ENCODE results near the gene CERKL.

The CERKL gene

DNA sequence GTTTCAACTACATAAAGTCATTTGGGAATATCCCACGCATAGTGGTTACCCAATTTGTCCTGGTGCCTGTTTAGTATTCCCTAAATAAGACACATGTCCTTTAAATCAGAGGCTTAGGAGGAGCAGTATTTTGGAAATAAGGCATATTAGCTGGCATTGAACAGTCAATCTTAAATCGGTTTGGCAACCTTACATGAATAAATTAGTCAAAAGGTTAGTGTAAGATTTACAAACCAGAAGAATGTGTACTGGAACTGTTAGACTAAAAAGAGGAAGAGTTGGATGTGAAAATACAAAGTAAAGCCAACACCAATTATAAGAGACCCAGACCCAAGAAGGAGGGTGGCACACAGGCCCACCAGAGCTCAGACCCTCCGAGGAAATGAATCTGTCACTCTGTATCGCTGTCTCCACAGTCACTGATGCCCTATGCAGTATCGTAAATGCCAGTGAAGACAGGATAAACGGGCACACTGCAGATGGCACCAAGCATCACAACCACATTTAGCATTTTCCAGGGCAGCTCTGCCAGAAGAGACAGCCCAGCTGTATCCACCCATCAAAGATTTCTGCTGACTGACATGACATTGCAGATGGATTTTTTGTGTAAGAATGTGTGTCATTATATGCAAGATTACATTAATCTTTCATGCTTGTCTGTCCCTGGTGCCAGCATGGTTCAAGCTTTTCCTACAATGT lies 90.4 kb downstream of the CERKL start:
- no peak overlapping the region for H3K4me3 ChIP-seq (ENCODE audit: severe bottlenecking)
- DNase-seq (ENCODE audit: low spot score): no peak
- TF ChIP-seq, protein P1, sequence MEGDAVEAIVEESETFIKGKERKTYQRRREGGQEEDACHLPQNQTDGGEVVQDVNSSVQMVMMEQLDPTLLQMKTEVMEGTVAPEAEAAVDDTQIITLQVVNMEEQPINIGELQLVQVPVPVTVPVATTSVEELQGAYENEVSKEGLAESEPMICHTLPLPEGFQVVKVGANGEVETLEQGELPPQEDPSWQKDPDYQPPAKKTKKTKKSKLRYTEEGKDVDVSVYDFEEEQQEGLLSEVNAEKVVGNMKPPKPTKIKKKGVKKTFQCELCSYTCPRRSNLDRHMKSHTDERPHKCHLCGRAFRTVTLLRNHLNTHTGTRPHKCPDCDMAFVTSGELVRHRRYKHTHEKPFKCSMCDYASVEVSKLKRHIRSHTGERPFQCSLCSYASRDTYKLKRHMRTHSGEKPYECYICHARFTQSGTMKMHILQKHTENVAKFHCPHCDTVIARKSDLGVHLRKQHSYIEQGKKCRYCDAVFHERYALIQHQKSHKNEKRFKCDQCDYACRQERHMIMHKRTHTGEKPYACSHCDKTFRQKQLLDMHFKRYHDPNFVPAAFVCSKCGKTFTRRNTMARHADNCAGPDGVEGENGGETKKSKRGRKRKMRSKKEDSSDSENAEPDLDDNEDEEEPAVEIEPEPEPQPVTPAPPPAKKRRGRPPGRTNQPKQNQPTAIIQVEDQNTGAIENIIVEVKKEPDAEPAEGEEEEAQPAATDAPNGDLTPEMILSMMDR (IDR thresholded peaks at IDR 0.05; ENCODE audit: poor library complexity, severe bottlenecking): no peak
- H3K36me3 ChIP-seq (ENCODE audit: low read depth): no peaks in the 10 kb centered on the region
- H3K27ac ChIP-seq (ENCODE audit: poor library complexity, severe bottlenecking): no peak overlapping the region
- H3K27me3 ChIP-seq (ENCODE audit: insufficient read depth, poor library complexity, severe bottlenecking): no peaks in the 10 kb centered on the region
- no peak for ATAC-seq (ENCODE audit: low read depth)
- peaks cover 4% of the 10 kb centered on the region for H3K4me1 ChIP-seq (ENCODE audit: insufficient read depth, poor library complexity, severe bottlenecking)
- H3K9me3 ChIP-seq (ENCODE audit: severe bottlenecking): no peaks in the 10 kb centered on the region

DNA sequence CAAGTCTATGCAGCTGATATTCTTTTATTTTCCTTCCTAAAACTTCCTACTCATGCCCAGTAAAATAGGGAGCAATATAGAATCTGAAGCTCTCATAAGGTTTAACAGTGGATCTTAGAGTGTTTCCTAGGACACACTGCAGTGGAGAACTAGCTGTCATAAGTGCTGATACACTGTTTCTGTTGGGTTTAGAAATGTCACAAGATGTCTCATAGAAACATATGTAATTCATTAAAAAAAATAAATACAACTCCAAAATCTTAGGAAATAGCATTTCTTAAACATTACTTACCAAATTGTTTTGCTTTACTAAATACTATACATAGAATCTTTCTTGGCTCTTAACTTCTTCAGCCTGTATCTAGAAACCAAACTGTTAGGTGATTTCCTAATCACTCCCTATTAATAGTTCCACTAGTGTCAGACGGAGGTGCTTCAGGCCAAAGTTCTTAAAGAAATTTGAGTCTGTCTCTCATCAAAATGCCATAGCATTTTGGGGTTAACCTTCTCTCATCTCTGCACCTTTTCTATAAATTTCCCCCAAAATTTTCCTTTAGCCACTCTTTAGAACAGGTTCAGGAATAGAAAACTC lies 93.7 kb downstream of the CERKL start:
- Histone ChIP-seq H3K9me3 (ENCODE audit: severe bottlenecking) (no peaks in the 10 kb centered on the region), H3K27me3 (ENCODE audit: insufficient read depth, poor library complexity, severe bottlenecking) (no peaks in the 10 kb centered on the region), H3K4me1 (ENCODE audit: insufficient read depth, poor library complexity, severe bottlenecking) (no peaks in the 10 kb centered on the region), H3K4me3 (ENCODE audit: severe bottlenecking) (no peak overlapping the region), H3K27ac (ENCODE audit: poor library complexity, severe bottlenecking) (no peak overlapping the region), H3K36me3 (ENCODE audit: low read depth) (no peaks in the 10 kb centered on the region)
- ATAC-seq (ENCODE audit: low read depth) (no peak), DNase-seq (ENCODE audit: low spot score) (no peak)
- TF ChIP-seq, protein P1 (IDR thresholded peaks at IDR 0.05; ENCODE audit: poor library complexity, severe bottlenecking): no peak

DNA sequence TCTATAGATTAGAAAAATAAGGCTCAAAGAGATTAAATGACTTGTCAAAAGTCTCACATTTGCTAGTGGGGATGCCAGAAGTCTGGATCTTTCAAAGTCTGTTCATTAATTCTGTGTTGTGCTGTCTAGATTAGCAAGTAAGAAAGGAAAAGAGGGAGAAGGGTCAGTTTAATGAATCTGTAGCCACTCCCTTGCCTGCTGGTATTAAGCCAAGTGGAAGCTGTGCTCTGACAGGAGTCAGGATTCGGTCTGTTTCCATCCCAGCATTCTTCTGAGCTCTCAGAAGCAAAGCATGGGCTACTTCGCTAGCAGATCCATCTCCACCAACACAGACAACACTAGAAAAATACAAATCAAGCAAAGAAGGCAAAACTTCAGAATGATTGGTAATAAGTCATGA lies 98.5 kb downstream of the CERKL start:
- Histone ChIP-seq H3K4me3 (ENCODE audit: severe bottlenecking) (no peak overlapping the region), H3K9me3 (ENCODE audit: severe bottlenecking) (no peaks in the 10 kb centered on the region), H3K27ac (ENCODE audit: poor library complexity, severe bottlenecking) (no peak overlapping the region), H3K4me1 (ENCODE audit: insufficient read depth, poor library complexity, severe bottlenecking) (no peaks in the 10 kb centered on the region), H3K36me3 (ENCODE audit: low read depth) (no peaks in the 10 kb centered on the region), H3K27me3 (ENCODE audit: insufficient read depth, poor library complexity, severe bottlenecking) (no peaks in the 10 kb centered on the region)
- DNase-seq (ENCODE audit: low spot score): no peak
- TF ChIP-seq, protein P1 (IDR thresholded peaks at IDR 0.05; ENCODE audit: poor library complexity, severe bottlenecking): no peak
- ATAC-seq (ENCODE audit: low read depth): no peak

DNA sequence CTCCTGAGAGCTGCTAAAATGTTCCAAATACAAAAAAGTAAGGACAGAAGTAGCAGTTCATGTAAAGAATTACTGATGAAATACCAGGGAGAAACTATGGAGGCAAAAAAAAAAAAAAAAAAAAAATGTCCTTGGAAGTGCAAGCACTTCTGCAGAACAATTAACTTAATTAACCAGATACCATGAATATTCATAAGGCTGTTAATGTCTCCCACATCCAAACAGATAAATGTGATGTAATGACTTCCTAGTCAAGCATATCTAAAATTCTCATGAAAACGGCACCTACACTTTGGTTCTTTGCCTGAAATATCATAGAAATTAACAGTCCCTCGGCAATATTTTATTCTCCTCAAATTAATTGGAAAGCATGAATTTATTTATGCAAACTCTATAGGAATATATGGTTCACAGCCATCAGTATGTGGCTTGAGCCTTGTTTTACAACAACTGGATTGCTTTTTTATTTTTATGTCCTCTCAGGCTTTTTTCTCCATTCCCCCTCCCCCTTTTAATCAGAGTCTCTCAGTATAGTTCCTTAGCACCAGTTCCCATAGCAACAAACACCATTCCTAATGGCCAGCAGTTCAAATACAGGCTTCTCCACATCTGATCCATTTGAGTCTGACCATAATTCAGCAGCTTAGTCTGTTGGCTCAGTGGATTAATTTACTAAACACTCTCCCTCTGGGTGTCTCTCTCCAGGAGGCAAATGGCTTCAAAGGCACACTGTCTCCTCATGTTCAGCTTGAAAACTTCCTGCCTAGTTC lies 102.7 kb downstream of the CERKL start:
- H3K4me1 ChIP-seq (ENCODE audit: insufficient read depth, poor library complexity, severe bottlenecking): peaks cover 5% of the 10 kb centered on the region
- ATAC-seq (ENCODE audit: low read depth) (no peak), DNase-seq (ENCODE audit: low spot score) (no peak)
- H3K27ac ChIP-seq (ENCODE audit: poor library complexity, severe bottlenecking): peak overlapping the region; percentile 85
- TF ChIP-seq, protein P1 (IDR thresholded peaks at IDR 0.05; ENCODE audit: poor library complexity, severe bottlenecking): no peak
- no peaks in the 10 kb centered on the region for H3K36me3 ChIP-seq (ENCODE audit: low read depth)
- H3K9me3 ChIP-seq (ENCODE audit: severe bottlenecking): no peaks in the 10 kb centered on the region
- no peak overlapping the region for H3K4me3 ChIP-seq (ENCODE audit: severe bottlenecking)
- no peaks in the 10 kb centered on the region for H3K27me3 ChIP-seq (ENCODE audit: insufficient read depth, poor library complexity, severe bottlenecking)
